K562 treated with DMSO at 1 percent for 24 hours (cell line): ENCODE data around the gene ATP6V0C. TPM values are rescaled to one million over a fixed set of nuclear protein-coding genes. Genes with fewer than 3 reads are reported as not detected.

ENCODE experiments used
- total RNA-seq: library from RNA; unstranded; fragments of 300-600 nt; gene quantifications from 2 replicates; pipeline ENCODE4 v1.2.3, GENCODE V29; 2022; ENCODE audit warnings: low read depth; ENCODE audit not compliant: insufficient read depth

The ATP6V0C gene
- 594 and 612 TPM in 2 replicates for total RNA-seq

DNA sequence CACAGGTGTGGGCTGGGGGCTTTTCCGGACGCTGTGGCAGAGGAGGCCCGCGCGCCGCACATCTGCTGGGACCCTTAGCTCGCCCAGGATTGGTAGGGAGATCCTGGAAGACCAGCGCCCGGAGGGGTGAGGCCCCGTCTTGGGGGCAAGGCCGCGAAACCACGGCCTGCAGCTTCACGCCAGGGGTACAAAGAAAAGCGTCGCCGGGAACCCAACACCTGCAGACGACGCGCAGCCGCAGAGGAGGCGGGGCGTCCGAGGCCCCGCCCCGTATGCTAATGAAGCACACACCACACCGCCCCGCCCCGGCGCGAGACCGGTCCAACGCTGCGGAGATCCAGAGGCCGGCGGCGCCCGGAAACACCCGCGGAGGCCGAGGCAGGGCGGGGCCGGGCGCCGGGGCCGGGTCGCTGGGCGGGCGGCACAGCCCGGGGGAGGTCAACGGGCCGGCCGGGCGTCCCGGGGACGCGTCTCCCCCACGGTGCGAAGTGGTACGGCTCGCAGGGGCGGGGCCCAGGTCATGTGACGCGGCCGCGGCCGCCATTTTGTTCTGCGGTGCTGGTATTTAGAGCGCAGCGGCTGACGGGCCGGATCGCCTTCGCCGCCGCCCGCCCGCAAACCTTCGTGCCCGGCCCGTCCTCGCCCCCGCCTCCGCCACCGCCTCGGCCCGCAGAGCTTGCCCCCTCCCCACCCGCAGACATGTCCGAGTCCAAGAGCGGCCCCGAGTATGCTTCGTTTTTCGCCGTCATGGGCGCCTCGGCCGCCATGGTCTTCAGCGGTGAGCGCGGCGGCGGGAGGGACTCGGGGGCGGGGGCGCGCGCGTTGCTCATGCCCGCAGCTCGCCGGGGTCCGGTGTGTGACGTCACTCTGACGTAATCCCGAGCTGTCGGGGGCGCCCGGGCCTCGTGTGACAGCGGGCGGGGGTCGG, at the start of gene ATP6V0C:
Gene ATP6V0C, plus strand, starts transcription at position 548 of the 928 bp plus-strand sequence. Its CDS starts 152 bp downstream, at position 700.

GRCh38 chr16:2471016-2471652, 42.6 kb upstream of the ATP6V0C start, which contains the start of gene NTN3:
TSS of gene NTN3 (plus strand) at chr16:2471297. CDS start at chr16:2471702, 405 bp downstream.

GRCh38 chr16:2474877-2475412, 38.8 kb upstream of the ATP6V0C start, which contains the start of gene TBC1D24:
TSS of gene TBC1D24 (plus strand) at chr16:2475127. CDS start at chr16:2496149, 21,022 bp downstream.

DNA sequence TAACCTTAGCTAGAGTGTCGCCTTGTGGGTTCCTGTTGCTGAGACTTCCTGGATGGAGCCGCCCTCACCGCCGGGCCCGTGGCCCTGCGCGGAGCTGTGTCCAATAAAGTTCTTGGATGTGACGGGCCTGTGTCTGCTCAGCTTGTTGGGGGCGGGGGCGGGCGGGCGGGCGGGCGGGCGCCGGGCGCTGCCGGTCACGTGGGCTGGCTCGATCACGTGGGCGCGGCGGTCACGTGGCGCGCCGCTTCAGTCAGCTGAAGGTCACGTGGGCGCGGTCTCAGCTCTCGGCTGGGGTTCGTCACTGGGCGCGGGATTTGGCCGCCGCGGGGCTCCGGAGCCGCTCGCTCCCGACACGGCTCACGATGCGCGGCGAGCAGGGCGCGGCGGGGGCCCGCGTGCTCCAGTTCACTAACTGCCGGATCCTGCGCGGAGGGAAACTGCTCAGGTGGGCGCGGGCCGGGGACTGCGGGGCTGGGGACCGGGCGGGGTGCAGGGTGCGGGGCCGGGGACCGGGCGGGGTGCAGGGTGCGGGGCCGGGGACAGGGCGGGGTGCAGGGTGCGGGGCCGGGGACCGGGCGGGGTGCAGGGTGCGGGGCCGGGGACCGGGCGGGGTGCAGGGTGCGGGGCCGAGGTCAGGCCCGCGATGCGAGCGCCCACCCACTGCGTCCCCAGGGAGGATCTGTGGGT, 6.5 kb downstream of the ATP6V0C start, which contains the start of gene AMDHD2:
Gene AMDHD2, plus strand, starts transcription at position 275 of the 687 bp plus-strand sequence. Its CDS starts 88 bp downstream, at position 363.

DNA sequence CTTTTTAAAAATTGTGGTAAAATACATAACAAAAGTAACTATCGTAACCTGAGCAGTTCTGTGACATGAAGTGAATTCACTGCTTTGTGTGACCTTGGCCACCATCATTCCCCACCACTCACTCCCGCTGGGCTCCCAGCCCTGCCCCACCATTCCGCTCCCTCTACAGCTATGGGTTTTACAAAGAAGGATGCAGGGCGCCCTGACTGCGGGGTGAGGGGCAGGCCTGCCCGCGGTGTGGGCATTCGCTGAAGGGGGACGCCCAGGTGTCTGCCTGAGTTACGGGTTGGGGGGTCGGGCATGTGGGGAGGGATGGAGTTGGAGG, 17.6 kb downstream of the ATP6V0C start, which contains the start of gene CEMP1:
Gene CEMP1, minus strand, starts transcription at position 38 of the 325 bp plus-strand sequence. CDS start 335 bp downstream, outside the sequence.

DNA sequence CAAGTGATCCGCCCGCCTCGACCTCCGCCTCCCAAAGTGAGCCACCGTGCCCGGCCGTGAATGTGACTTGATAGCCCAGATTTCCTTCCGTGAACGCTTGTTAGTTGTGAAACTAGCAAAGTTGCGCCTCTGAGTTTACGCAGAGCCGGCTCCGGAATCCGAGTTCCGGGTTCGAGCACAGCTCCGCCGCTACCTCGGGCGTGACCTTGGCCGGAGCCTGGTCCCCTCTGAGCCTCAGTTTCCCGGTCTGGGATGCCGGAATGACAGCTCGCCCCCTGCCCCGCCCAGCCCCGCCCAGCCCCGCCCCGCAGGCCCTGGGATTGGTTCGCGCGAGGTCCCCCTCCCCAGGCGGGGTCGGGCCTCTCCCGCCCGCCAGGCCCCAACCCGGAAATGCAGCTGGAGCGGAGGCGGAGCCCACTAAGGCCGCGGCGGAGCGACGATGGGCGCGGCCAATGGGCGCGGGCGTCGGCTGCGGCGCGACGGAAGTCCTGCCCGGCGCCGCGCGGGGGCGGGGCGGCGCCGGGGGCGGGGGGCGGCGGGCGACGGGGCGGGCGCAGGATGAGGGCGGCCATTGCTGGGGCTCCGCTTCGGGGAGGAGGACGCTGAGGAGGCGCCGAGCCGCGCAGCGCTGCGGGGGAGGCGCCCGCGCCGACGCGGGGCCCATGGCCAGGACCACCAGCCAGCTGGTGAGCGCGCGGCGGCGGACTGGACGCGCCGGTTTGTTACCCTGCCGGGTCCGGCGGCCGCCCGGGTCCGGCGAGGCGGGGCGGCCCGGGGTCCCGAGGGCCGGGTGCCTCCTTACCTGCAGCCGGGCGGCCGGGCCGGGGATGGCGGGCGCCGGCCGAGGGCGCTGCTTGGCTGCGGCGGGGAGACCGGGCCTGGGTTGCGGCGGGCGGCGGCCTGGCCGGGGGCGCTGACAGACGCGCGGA, 24.0 kb downstream of the ATP6V0C start, which contains the start of gene PDPK1:
Gene PDPK1, plus strand, starts transcription at position 571 of the 929 bp plus-strand sequence. Its CDS starts 92 bp downstream, at position 663.

Other genes starting within 250 kb of the ATP6V0C start
- 229 and 242 TPM in 2 replicates for gene RNPS1, start 245.8 kb upstream of the ATP6V0C start, total RNA-seq
- 30.6 and 32.9 TPM in 2 replicates for gene ABCA3, start 173.2 kb upstream of the ATP6V0C start, total RNA-seq
- gene CCNF, start 84.5 kb upstream of the ATP6V0C start, total RNA-seq: 49.2 and 49.5 TPM in 2 replicates
- 31.1 and 36.0 TPM in 2 replicates for gene TEDC2, start 53.8 kb upstream of the ATP6V0C start, total RNA-seq
- 0.13 and 0.32 TPM in 2 replicates for gene NTN3, start 42.7 kb upstream of the ATP6V0C start, total RNA-seq
- gene TBC1D24, start 38.8 kb upstream of the ATP6V0C start, total RNA-seq: 14.7 and 16.0 TPM in 2 replicates
- 43.8 and 48.8 TPM in 2 replicates for gene AMDHD2, start 6.4 kb downstream of the ATP6V0C start, total RNA-seq
- 7.2 and 13.5 TPM in 2 replicates for gene CEMP1, start 17.5 kb downstream of the ATP6V0C start, total RNA-seq
- 27.4 and 29.9 TPM in 2 replicates for gene PDPK1, start 24.1 kb downstream of the ATP6V0C start, total RNA-seq
- 59.7 and 60.5 TPM in 2 replicates for gene KCTD5, start 168.6 kb downstream of the ATP6V0C start, total RNA-seq
- 1.2 and 2.3 TPM in 2 replicates for gene PRSS27, start 206.3 kb downstream of the ATP6V0C start, total RNA-seq
- 256 and 287 TPM in 2 replicates for gene SRRM2, start 238.7 kb downstream of the ATP6V0C start, total RNA-seq